SK-N-SH (cell line): Measurements from ENCODE around the gene ISG20. TPM values are rescaled to one million over a fixed set of nuclear protein-coding genes. Genes with fewer than 3 reads are reported as not detected.

Experiments used
- CTCF ChIA-PET: fragments of 300-600, 350-600 bp; formaldehyde crosslinking; extraction: SDS; loops from one replicate; lab custom pipeline; 2021; lab: Yijun Ruan, JAX
- POLR2A ChIA-PET: fragments of 350-600 bp; sonication (Branson Sonifier 250); formaldehyde crosslinking; extraction: SDS; loops from one replicate; lab custom pipeline; 2020; ENCODE audit warnings: antibody characterized with exemption, inconsistent platforms; lab: Yijun Ruan, JAX
- DNase-seq: peaks from one replicate; pipeline ENCODE4 v3.0.0; 2012
- H2AFZ ChIP-seq: fragments of 200-600 bp; sonication (generic); 2 replicates; pipeline ENCODE4 v1.8.1; 2016; ENCODE audit warnings: antibody characterized with exemption, mild to moderate bottlenecking, low read depth
- H3F3A ChIP-seq: fragments of 200-600 bp; sonication (generic); replicated peaks from 2 replicates; pipeline ENCODE3; 2016; ENCODE audit warnings: antibody characterized with exemption, mild to moderate bottlenecking; ENCODE audit not compliant: insufficient read depth
- H3K27ac ChIP-seq, 2 experiments: fragments of 200-500 bp in 1 of 2; fragments of 200-600 bp in 1 of 2; sonication (Bioruptor generic) in 1 of 2; sonication (generic), shearing (Covaris generic) in 1 of 2; 2 replicates each; pipeline versions ENCODE4 v1.5.1 to v1.6.1; 2014 to 2016; ENCODE audit warnings: low read depth in 2 of 2, inconsistent platforms in 1 of 2, low read length in 1 of 2, mild to moderate bottlenecking in 1 of 2, mixed read lengths in 1 of 2
- H3K27me3 ChIP-seq: fragments of 200-600 bp; sonication (generic), shearing (Covaris generic); 2 replicates; pipeline ENCODE4 v1.6.1; 2016; ENCODE audit warnings: mixed run types; ENCODE audit not compliant: insufficient read depth
- H3K36me3 ChIP-seq, 2 experiments: fragments of 200-500 bp in 1 of 2; fragments of 200-600 bp in 1 of 2; sonication (Bioruptor generic) in 1 of 2; sonication (generic) in 1 of 2; replicated peaks in 1 of 2; 2 replicates each; pipeline versions ENCODE3 to v1.5.1; 2014 to 2016; ENCODE audit warnings: low read length in 1 of 2, mild to moderate bottlenecking in 1 of 2; ENCODE audit not compliant: insufficient read depth in 2 of 2, control insufficient read depth in 1 of 2
- H3K4me1 ChIP-seq, 2 experiments: fragments of 200-500 bp in 1 of 2; fragments of 200-600 bp in 1 of 2; sonication (Bioruptor generic) in 1 of 2; sonication (generic), shearing (Covaris generic) in 1 of 2; 2 replicates each; pipeline versions ENCODE4 v1.5.1 to v1.6.1; 2014 to 2016; ENCODE audit warnings: low read depth in 1 of 2, low read length in 1 of 2, mixed run types in 1 of 2; ENCODE audit not compliant: insufficient read depth in 2 of 2, control insufficient read depth in 1 of 2
- H3K4me2 ChIP-seq: fragments of 200-600 bp; sonication (generic), shearing (Covaris generic); 2 replicates; pipeline ENCODE4 v1.6.1; 2017; ENCODE audit warnings: mixed run types
- H3K4me3 ChIP-seq, 2 experiments: fragments of 200-500 bp in 1 of 2; fragments of 200-600 bp in 1 of 2; sonication (Bioruptor generic) in 1 of 2; sonication (generic), shearing (Covaris generic) in 1 of 2; 2 replicates each; pipeline versions ENCODE4 v1.5.1 to v1.8.1; 2014 to 2016; ENCODE audit warnings: low read depth in 2 of 2, inconsistent platforms in 1 of 2, low read length in 1 of 2, mild to moderate bottlenecking in 1 of 2, mixed read lengths in 1 of 2, moderate library complexity in 1 of 2
- H3K79me2 ChIP-seq: fragments of 200-600 bp; sonication (generic); 2 replicates; pipeline ENCODE4 v1.8.1; 2017; ENCODE audit warnings: mild to moderate bottlenecking; ENCODE audit not compliant: insufficient read depth
- H3K9ac ChIP-seq: fragments of 200-600 bp; sonication (generic); 2 replicates; pipeline ENCODE4 v1.6.1; 2017; ENCODE audit warnings: mixed run types
- H3K9me2 ChIP-seq: fragments of 200-600 bp; sonication (generic); 2 replicates; pipeline ENCODE4 v1.6.1; 2017; ENCODE audit warnings: mixed run types
- H3K9me3 ChIP-seq: fragments of 200-600 bp; sonication (generic); 2 replicates; pipeline ENCODE4 v1.6.1; 2017; ENCODE audit warnings: mixed run types, mild to moderate bottlenecking, moderate library complexity
- H4K20me1 ChIP-seq: fragments of 200-600 bp; sonication (generic); 2 replicates; pipeline ENCODE4 v1.6.1; 2017; ENCODE audit warnings: mild to moderate bottlenecking, mixed run types; ENCODE audit not compliant: insufficient read depth
- CHD2 ChIP-seq: fragments of 150-350 bp; IDR thresholded peaks from 2 replicates; pipeline ENCODE4 v1.6.1; 2018; ENCODE audit warnings: low read length; ENCODE audit not compliant: partially characterized antibody
- CTCF ChIP-seq: fragments of 200-600 bp; sonication (generic); IDR thresholded peaks from 2 replicates; pipeline ENCODE4 v1.6.1; 2017; ENCODE audit warnings: antibody characterized with exemption, mild to moderate bottlenecking, moderate library complexity
- ELF1 ChIP-seq: IDR thresholded peaks from 2 replicates; pipeline ENCODE4 v1.4.0; 2012
- FOSL2 ChIP-seq: IDR thresholded peaks from 2 replicates; pipeline ENCODE4 v1.4.0; 2012; ENCODE audit warnings: low read depth, mild to moderate bottlenecking, moderate library complexity, borderline replicate concordance
- FOXJ3 ChIP-seq: sonication (generic); formaldehyde crosslinking; IDR thresholded peaks from 2 replicates; pipeline ENCODE4 v1.5.1; 2020; ENCODE audit warnings: mild to moderate bottlenecking, missing genetic modification reagents
- IRF3 ChIP-seq: fragments of 150-350 bp; IDR thresholded peaks from 2 replicates; pipeline ENCODE4 v1.6.1; 2016; ENCODE audit warnings: mild to moderate bottlenecking, low read depth, low read length
- JUND ChIP-seq: IDR thresholded peaks from 2 replicates; pipeline ENCODE4 v1.4.0; 2012
- MAX ChIP-seq: IDR thresholded peaks from 2 replicates; pipeline ENCODE4 v1.4.0; 2012; ENCODE audit warnings: low read depth
- MEF2A ChIP-seq: IDR thresholded peaks from 2 replicates; pipeline ENCODE4 v1.4.0; 2012; ENCODE audit warnings: low read depth, borderline replicate concordance
- MXI1 ChIP-seq: IDR thresholded peaks from 2 replicates; pipeline ENCODE4 v1.6.1; 2012; ENCODE audit warnings: mild to moderate bottlenecking, low read depth, low read length, improper control_type of control experiment
- POLR2AphosphoS5 ChIP-seq: IDR thresholded peaks from 2 replicates; pipeline ENCODE4 v1.6.1; 2012; ENCODE audit warnings: low read depth, low read length
- RCOR1 ChIP-seq: fragments of 150-350 bp; IDR thresholded peaks from 2 replicates; pipeline ENCODE4 v1.6.1; 2017; ENCODE audit warnings: antibody characterized with exemption, low read length
- SIN3A ChIP-seq: IDR thresholded peaks from 2 replicates; pipeline ENCODE4 v1.6.1; 2012; ENCODE audit warnings: low read depth, mild to moderate bottlenecking, low read length, moderate library complexity, borderline replicate concordance
- TCF12 ChIP-seq: IDR thresholded peaks from 2 replicates; pipeline ENCODE4 v1.4.0; 2012
- USF1 ChIP-seq: IDR thresholded peaks from 2 replicates; pipeline ENCODE4 v1.4.0; 2012; ENCODE audit warnings: low read depth, borderline replicate concordance
- YY1 ChIP-seq: IDR thresholded peaks from 2 replicates; pipeline ENCODE4 v1.4.0; 2012; ENCODE audit warnings: low read depth, mild to moderate bottlenecking
- WGBS: methylation state at CpG from one replicate; pipeline ENCODE4 v1.1.6; 2017; ENCODE audit warnings: low lambda C conversion rate; 5-methylcytosine and 5-hydroxymethylcytosine counted together
- polyA plus RNA-seq, 3 experiments: library from polyadenylated mRNA; depleted of rRNA; stranded (reverse); fragments of >200 nt; gene quantifications; 2 replicates each; pipeline ENCODE4 v1.2.3, GENCODE V29; 2012

ISG20 gene
- polyA plus RNA-seq, 1 of the 3 experiments (the other 2 are of a cell fraction): 2.0 TPM

GRCh38 chr15:88619796-88620195 is 19.0 kb upstream of the ISG20 start:
- H3K36me3 ChIP-seq: peaks cover 8 to 9% of the 10 kb centered on the region in 2 experiments
- WGBS: 95% methylated on average over 2 of the region's 2 CpGs
- peaks cover 37% of the 10 kb centered on the region for H3K79me2 ChIP-seq
- H3K27me3 ChIP-seq: no peaks in the 10 kb centered on the region
- H3K9ac ChIP-seq: no peak overlapping the region
- peaks cover 29% of the 10 kb centered on the region for H4K20me1 ChIP-seq
- no peak for DNase-seq
- ChIA-PET CTCF (interaction anchor here (1.1 kb wide), 1 partner anchor 143 kb away, joined by 5 read pairs; no protein-coding TSS in a partner anchor), POLR2A (no interaction called here)
- no peaks in the 10 kb centered on the region for H3K9me2 ChIP-seq
- H2AFZ ChIP-seq: no peak overlapping the region
- no peak for TF ChIP-seq MEF2A
- TF ChIP-seq ELF1: no peak
- no peak for TF ChIP-seq CTCF
- TF ChIP-seq JUND: no peak
- no peak for TF ChIP-seq CHD2
- TF ChIP-seq FOXJ3 (CRISPR knock-in tag): no peak
- TF ChIP-seq USF1: no peak
- TF ChIP-seq FOSL2: no peak
- TF ChIP-seq TCF12: no peak
- no peak for TF ChIP-seq YY1
- TF ChIP-seq RCOR1: no peak
- TF ChIP-seq SIN3A: no peak
- no peak for TF ChIP-seq IRF3
- TF ChIP-seq MAX: no peak
- no peak for TF ChIP-seq POLR2AphosphoS5
- no peak for TF ChIP-seq MXI1
- no peak overlapping the region for H3K4me2 ChIP-seq
- H3K9me3 ChIP-seq: no peaks in the 10 kb centered on the region
- H3F3A ChIP-seq: no peaks in the 10 kb centered on the region
- peaks cover 15 to 17% of the 10 kb centered on the region in 2 experiments for H3K4me1 ChIP-seq
- H3K27ac ChIP-seq: no peak overlapping the region
- H3K4me3 ChIP-seq: no peak overlapping the region
